Measurements from ENCODE around the gene GALK2. TPM values are rescaled to one million over a fixed set of nuclear protein-coding genes. Genes with fewer than 3 reads are reported as not detected.
"Not testable (repeated sequence)": the region's sequence is repeated elsewhere in the genome, so short reads cannot be mapped to it uniquely, and the experiment has no call there.

The GALK2 gene
- total and polyA plus RNA-seq, 2 experiments from 2014 or later: 25.3 to 31.4 TPM

DNA sequence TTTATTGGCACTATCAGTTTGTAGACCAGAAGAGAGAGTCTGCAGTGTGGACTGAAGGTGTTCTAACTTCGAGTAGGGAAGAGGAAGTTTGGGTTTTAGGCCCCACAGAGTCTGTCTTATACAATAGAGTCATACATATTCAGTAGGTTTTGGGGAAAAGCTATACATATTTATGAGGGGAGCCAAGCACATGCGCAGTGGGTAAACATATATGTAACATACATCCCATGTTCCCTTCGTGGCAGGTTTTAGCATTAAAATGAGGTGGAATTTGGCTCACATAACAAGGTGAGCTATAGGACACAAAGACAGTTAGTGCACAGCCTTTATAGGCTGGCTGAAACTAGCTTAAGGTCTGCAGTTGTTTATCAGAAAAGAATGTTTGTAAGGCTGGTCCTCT, 4.9 kb downstream of the GALK2 start:
- Histone ChIP-seq H3K27ac (no peak overlapping the region), H3K79me2 (peaks cover 48% of the 10 kb centered on the region), H3K4me1 (ENCODE audit: insufficient read depth) (peaks cover 10% of the 10 kb centered on the region), H3K4me3 (no peak overlapping the region), H3K4me2 (no peak overlapping the region), H3K9me2 (replicated peaks; ENCODE audit: insufficient read depth) (no peaks in the 10 kb centered on the region), H3K9me3 (ENCODE audit: low read depth) (no peaks in the 10 kb centered on the region), H3K36me3 (replicated peaks; ENCODE audit: insufficient read depth, low read depth) (no peaks in the 10 kb centered on the region), H4K20me1 (ENCODE audit: insufficient read depth, poor library complexity, severe bottlenecking) (no peaks in the 10 kb centered on the region), H3K27me3 (no peaks in the 10 kb centered on the region), H2AFZ (no peak overlapping the region)
- DNase-seq (ENCODE audit: low spot score): no peak
- WGBS (ENCODE audit: low lambda C conversion rate, missing lambda C conversion rate): 95% methylated on average over 3 of the region's 3 CpGs
- no peak for TF ChIP-seq EZH2phosphoT487 (IDR thresholded peaks at IDR 0.05; ENCODE audit: low read depth, severe bottlenecking, unreplicated experiment)

GRCh38 chr15:49175582-49176397, 5.7 kb downstream of the GALK2 start:
- peaks cover 10% of the 10 kb centered on the region for H3K4me1 ChIP-seq (ENCODE audit: insufficient read depth)
- H2AFZ ChIP-seq; H3K36me3 ChIP-seq (replicated peaks; ENCODE audit: insufficient read depth, low read depth); H3K9me3 ChIP-seq (ENCODE audit: low read depth); H4K20me1 ChIP-seq (ENCODE audit: insufficient read depth, poor library complexity, severe bottlenecking); H3K9me2 ChIP-seq (replicated peaks; ENCODE audit: insufficient read depth); H3K4me3 ChIP-seq; H3K4me2 ChIP-seq; DNase-seq (ENCODE audit: low spot score); H3K27ac ChIP-seq; H3K27me3 ChIP-seq: not testable (repeated sequence)
- peaks cover 48% of the 10 kb centered on the region for H3K79me2 ChIP-seq
- 95% methylated on average over 6 of the region's 6 CpGs for WGBS (ENCODE audit: low lambda C conversion rate, missing lambda C conversion rate)

DNA sequence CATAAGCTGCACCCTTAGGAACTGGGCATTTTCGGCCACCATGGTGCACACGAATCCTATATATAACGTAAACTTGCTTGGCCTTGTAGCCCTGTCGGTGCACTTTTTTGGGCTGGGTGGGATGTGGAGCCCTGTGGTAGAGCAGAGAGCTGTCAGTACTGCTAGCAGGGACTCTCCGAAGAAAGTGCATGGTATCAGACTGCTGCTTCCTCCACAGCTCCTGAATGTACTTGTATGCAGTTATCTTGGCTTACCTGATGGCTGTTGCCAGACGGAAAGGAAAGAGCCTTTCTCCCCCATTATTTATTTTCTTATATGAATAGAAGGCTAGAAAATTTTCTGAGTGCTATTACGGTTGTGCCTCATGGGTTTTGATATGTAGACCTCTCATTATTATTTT, 8.4 kb downstream of the GALK2 start:
- no peaks in the 10 kb centered on the region for H3K4me1 ChIP-seq (ENCODE audit: insufficient read depth)
- DNase-seq (ENCODE audit: low spot score): no peak
- H3K4me3 ChIP-seq: no peak overlapping the region
- no peaks in the 10 kb centered on the region for H3K9me3 ChIP-seq (ENCODE audit: low read depth)
- H3K27ac ChIP-seq: no peak overlapping the region
- no peak overlapping the region for H2AFZ ChIP-seq
- H3K4me2 ChIP-seq: no peak overlapping the region
- no peaks in the 10 kb centered on the region for H3K27me3 ChIP-seq
- no peaks in the 10 kb centered on the region for H3K36me3 ChIP-seq (replicated peaks; ENCODE audit: insufficient read depth, low read depth)
- peaks cover 32% of the 10 kb centered on the region for H3K79me2 ChIP-seq
- WGBS (ENCODE audit: low lambda C conversion rate, missing lambda C conversion rate): 86% methylated on average over 7 of the region's 7 CpGs
- no peaks in the 10 kb centered on the region for H4K20me1 ChIP-seq (ENCODE audit: insufficient read depth, poor library complexity, severe bottlenecking)
- TF ChIP-seq EZH2phosphoT487 (IDR thresholded peaks at IDR 0.05; ENCODE audit: low read depth, severe bottlenecking, unreplicated experiment) (no peak), EZH2 (IDR thresholded peaks at IDR 0.05; ENCODE audit: borderline replicate concordance) (no peak)
- TF ChIP-seq, protein P1, sequence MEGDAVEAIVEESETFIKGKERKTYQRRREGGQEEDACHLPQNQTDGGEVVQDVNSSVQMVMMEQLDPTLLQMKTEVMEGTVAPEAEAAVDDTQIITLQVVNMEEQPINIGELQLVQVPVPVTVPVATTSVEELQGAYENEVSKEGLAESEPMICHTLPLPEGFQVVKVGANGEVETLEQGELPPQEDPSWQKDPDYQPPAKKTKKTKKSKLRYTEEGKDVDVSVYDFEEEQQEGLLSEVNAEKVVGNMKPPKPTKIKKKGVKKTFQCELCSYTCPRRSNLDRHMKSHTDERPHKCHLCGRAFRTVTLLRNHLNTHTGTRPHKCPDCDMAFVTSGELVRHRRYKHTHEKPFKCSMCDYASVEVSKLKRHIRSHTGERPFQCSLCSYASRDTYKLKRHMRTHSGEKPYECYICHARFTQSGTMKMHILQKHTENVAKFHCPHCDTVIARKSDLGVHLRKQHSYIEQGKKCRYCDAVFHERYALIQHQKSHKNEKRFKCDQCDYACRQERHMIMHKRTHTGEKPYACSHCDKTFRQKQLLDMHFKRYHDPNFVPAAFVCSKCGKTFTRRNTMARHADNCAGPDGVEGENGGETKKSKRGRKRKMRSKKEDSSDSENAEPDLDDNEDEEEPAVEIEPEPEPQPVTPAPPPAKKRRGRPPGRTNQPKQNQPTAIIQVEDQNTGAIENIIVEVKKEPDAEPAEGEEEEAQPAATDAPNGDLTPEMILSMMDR (IDR thresholded peaks at IDR 0.05; ENCODE audit: poor library complexity): no peak
- H3K9me2 ChIP-seq (replicated peaks; ENCODE audit: insufficient read depth): no peaks in the 10 kb centered on the region

DNA sequence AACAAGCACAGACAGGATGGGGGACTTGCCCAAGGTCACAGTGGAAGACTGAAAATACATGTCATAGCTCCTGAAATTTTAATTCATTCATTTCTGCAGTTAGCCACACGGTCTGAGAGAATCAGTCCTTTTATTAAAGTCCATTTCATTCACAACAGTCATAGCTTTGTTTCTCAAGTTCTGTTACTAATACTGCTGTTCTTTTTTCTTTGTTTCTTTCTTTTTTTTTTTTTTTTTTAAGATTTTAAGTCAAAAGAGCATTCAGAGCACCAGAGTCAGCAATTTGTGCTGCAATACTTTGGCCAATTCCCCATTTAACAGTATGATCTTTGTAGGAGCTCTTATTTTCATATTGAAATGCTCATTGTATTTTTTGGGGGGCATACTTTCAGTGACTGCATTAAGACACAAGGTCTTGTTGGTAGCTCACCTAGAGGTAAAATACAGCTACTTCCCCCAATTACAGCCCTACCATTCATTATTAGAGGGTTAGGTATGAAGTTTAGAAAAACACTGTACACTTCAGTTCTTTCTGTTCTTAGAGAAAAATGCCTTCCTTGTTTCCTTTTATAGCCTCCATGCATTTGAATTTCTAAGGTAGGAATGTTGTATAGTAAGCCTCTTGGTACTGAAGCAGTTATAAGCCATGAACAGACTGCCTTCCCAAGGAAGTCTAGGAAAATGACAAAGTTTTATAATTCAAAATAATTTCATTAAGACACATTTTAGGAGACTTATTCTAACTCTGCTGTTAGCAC, 9.6 kb downstream of the GALK2 start:
- TF ChIP-seq, protein P1 (IDR thresholded peaks at IDR 0.05; ENCODE audit: poor library complexity): no peak
- TF ChIP-seq EZH2phosphoT487 (IDR thresholded peaks at IDR 0.05; ENCODE audit: low read depth, severe bottlenecking, unreplicated experiment) (no peak), EZH2 (IDR thresholded peaks at IDR 0.05; ENCODE audit: borderline replicate concordance) (no peak)
- Histone ChIP-seq H3K4me3 (no peak overlapping the region), H3K9me2 (replicated peaks; ENCODE audit: insufficient read depth) (no peaks in the 10 kb centered on the region), H3K4me1 (ENCODE audit: insufficient read depth) (no peaks in the 10 kb centered on the region), H2AFZ (no peak overlapping the region), H3K4me2 (no peak overlapping the region), H3K9me3 (ENCODE audit: low read depth) (no peaks in the 10 kb centered on the region), H3K27ac (no peak overlapping the region), H3K79me2 (peaks cover 22% of the 10 kb centered on the region), H3K36me3 (replicated peaks; ENCODE audit: insufficient read depth, low read depth) (no peaks in the 10 kb centered on the region), H3K27me3 (no peaks in the 10 kb centered on the region), H4K20me1 (ENCODE audit: insufficient read depth, poor library complexity, severe bottlenecking) (no peaks in the 10 kb centered on the region)
- no peak for DNase-seq (ENCODE audit: low spot score)
- 89% methylated on average over 1 of the region's 1 CpG for WGBS (ENCODE audit: low lambda C conversion rate, missing lambda C conversion rate)

Measured in hepatocyte (in vitro differentiated cells).